GM04503 (cell line): ENCODE data around the gene MTHFD2.
"Not testable (repeated sequence)": the region's sequence is repeated elsewhere in the genome, so short reads cannot be mapped to it uniquely, and the experiment has no call there.

Experiments
- DNase-seq: peaks from one replicate; pipeline ENCODE4 v3.0.0-alpha.2; 2012; ENCODE audit warnings: low read depth

Gene MTHFD2

DNA sequence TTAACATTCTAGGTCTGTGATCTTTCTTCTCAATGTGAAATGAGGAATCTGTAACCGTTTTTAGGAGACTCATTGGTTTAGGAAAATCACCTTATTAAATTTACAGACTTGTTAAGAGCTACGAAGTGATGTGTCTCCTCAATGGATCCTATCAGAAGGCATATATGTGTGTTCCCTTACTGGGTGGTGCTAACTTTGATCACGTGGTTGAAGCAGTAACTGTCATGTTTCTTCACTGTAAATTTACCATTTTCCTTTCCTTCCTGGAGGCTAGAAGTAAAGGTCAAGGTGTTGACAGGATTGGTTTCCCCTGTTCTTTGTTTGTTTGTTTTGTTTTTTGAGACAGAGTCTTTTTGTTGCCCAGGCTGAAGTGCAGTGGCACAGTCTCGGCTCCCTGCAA, 1.4 kb upstream of the MTHFD2 start:
- DNase-seq = no peak

- no peak for DNase-seq
Measured at GRCh38 chr2:74198023-74198460, 373 bp upstream of the MTHFD2 start.

- DNase-seq = no peak
Measured at GRCh38 chr2:74199275-74199701, 873 bp downstream of the MTHFD2 start.

DNA sequence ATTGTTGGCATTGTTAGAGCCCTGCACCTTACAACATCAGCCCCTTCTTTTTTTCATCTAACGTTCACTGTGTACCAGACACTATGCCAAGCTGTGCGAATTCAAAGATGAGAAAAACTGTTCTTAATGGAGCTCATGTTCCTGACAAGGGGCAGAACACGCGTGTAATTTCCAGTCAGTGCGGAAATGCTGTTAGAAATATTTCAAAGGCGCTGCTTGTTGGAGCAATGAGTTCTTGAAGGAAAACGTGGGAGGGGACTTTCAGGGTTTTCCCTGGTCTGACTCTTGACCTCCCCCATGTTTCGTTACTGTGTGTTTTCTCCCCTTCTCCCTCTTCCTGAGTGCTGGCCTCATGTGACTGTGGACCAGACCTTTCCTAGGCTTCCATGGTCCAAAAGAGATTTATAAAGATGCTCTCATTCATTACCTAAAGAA, 1.5 kb downstream of the MTHFD2 start:
- no peak for DNase-seq

- DNase-seq = no peak
Measured at GRCh38 chr2:74201196-74201595, 2.8 kb downstream of the MTHFD2 start.

GRCh38 chr2:74201596-74201995, 3.2 kb downstream of the MTHFD2 start:
- peak; percentile 85 for DNase-seq

GRCh38 chr2:74204436-74204835, 6.0 kb downstream of the MTHFD2 start:
- no peak for DNase-seq

GRCh38 chr2:74205113-74205512, 6.7 kb downstream of the MTHFD2 start:
- no peak for DNase-seq

- DNase-seq = no peak
Measured at GRCh38 chr2:74205596-74205995, 7.2 kb downstream of the MTHFD2 start.

- DNase-seq = peak; percentile 31
Measured at GRCh38 chr2:74206180-74206688, 7.8 kb downstream of the MTHFD2 start.

DNA sequence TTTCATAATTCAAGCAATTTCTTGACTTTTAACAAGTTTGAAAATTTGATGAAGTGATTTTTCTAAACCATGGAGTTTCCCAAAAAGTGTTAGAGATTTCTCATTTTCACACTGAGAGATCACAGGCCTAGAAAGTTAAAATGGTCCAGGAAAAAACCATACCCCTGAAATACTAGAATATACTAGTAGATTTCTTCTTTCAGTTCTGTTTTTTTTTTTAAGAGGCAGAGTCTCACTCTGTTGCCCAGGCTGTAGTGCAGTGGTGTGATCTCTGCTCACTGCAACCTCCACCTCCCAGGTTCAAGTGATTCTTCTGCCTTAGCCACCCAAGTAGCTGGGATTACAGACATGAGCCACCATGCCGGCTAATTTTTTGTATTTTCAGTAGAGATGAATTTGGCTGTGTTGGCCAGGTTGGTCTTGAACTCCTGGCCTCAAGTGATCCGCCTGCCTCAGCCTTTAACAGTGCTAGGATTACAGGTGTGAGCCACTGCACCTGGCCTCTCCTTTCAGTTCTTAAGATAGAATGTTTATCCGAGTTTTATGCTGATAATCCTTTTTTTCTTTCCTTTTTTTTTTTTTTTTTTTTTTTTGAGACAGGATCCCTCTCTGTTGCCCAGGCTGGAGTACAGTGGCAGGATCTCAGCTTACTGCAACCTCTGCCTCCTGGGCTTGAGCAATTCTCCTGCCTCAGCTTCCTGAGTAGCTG, 14.4 kb downstream of the MTHFD2 start:
- DNase-seq = no peak

- DNase-seq = not testable (repeated sequence)
Measured at GRCh38 chr2:74215771-74216170, 17.4 kb downstream of the MTHFD2 start.

- DNase-seq = no peak
Measured at GRCh38 chr2:74216642-74217041, 18.2 kb downstream of the MTHFD2 start.

GRCh38 chr2:74219846-74220486, 21.6 kb downstream of the MTHFD2 start:
- no peak for DNase-seq

DNA sequence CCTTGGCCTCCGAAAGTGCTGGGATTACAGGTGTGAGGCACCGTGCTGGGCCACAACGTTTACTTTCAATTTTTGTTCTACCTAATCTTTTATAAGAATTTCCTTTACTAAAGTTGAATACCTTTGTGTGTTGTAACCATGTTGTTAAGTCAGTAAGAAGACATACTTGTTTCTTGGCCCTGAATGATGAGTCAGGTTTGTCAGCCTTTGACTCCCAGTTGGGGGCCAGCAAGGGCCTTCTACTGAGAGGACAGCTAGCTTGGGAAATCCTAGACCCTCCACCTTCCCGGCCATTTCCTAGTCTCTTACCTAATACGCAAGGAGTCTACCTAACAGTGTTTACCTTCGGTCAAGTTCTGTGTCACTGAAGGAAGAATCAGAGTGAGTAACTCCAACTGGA, 22.7 kb downstream of the MTHFD2 start:
- no peak for DNase-seq

- DNase-seq = no peak
Measured at GRCh38 chr2:74221604-74222299, 23.3 kb downstream of the MTHFD2 start.

- no peak for DNase-seq
Measured at GRCh38 chr2:74222300-74222650, 23.9 kb downstream of the MTHFD2 start.

DNA sequence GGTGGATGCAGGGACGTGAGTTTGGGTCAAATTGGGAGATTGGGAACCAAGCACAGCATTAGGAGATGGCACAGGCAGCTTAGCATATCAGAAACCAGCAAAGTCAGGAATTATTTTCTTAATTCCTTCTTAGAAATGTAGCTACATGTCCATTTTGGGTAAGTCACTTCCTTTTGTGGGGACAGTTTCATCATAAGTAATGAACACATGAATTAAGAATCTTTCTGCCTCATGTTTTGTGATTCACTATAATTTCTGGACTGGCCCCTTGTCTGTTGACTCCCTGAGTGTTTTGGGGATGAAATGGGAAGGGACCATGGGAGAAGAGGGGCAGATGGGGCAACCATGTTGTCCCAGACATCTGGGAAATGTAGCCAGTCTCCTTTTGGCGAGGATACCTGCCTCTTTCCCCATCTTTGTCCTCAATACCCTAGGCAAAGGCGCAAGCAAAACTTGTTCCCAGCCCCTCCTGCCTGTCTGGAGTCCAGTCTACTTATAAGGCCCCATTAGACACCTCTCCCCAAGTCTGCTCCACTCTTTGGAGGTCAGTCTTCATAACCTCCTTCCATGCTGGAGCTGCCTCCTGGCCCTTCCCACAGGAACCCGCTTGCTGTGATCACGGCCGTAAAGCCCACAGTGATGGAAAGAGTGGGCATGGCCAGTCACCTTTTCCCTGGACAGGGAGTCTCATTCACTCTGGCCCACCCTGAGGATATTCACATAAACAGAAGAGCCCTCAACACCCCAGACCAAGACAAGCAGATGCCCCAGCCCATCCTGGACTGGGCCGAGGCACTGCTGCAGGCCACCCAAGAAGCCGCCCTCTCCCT, 25.7 kb downstream of the MTHFD2 start:
- DNase-seq = no peak

GRCh38 chr2:74225698-74226459, 27.5 kb downstream of the MTHFD2 start:
- no peak for DNase-seq

DNA sequence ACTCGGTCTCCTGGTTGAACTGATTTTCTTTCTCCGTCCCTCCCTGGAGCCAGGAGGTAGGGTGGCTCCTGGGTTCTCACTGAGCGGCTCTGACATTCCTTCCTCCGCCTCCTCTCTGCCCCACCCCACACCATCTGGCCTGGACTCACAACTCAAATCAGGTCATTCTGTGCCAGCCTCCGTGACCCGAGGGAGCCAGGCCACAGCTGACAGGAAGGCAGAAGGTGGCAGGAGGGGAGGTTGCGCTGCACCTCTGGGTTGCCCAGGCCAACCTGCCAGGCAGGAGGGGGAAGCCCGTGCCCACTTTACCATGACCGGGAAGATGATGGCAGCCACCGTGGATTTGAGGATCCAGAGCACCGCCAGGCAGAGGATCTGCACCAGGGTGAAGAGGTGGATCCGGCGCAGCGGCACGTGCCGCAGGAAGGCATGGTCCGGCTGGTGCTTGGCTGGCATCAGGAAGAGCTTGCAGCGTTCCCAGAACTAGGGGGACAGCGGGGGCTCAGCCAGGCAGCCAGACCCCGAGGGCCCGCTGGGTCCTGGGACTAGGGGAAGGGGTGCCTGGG, 28.3 kb downstream of the MTHFD2 start:
- no peak for DNase-seq

- DNase-seq = no peak
Measured at GRCh38 chr2:74227646-74228045, 29.2 kb downstream of the MTHFD2 start.
